Measurements from ENCODE around the gene ADAM10.

Gene ADAM10

DNA sequence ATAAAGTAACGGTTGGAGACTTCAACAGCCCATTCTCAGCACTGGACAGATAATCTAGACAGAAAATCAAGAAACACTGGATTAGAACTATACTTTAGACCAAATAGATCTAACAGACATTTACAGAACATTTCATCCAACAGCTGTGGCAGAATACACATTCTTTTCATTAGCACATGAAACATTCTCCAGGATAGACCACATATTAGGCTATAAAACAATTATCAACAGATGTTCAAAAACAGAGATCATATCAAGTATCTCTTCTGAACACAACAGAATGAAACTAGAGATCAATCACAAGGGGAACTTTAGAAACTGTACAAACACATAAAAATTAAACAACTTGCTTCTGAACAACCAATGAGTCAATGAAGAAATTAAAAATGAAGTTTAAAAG is 133.3 kb downstream of the ADAM10 start:
- H2AFZ ChIP-seq (ENCODE audit: low read depth) = no peak overlapping the region
- no peak overlapping the region for H3K4me2 ChIP-seq
- H3K4me3 ChIP-seq (IDR thresholded peaks at IDR 0.05; ENCODE audit: insufficient read depth, low read depth, low read length) = no peak overlapping the region
- no peaks in the 10 kb centered on the region for H4K20me1 ChIP-seq (ENCODE audit: insufficient read depth)
- no peaks in the 10 kb centered on the region for H3K4me1 ChIP-seq (ENCODE audit: low read depth, poor library complexity, severe bottlenecking)
- peaks cover 7% of the 10 kb centered on the region; the same call in 1 of the 2 replicates for H3K79me2 ChIP-seq (ENCODE audit: insufficient read depth, low read depth)
- no peaks in the 10 kb centered on the region for H3K27me3 ChIP-seq (ENCODE audit: insufficient read depth, low read depth)
- H3K9ac ChIP-seq = no peak overlapping the region
- 0 out of 2 replicates have a peak, but pooled peaks cover 2% of the 10 kb centered on the region for H3K36me3 ChIP-seq (ENCODE audit: insufficient read depth)
- no peak overlapping the region for H3K27ac ChIP-seq
- TF ChIP-seq, protein P1, sequence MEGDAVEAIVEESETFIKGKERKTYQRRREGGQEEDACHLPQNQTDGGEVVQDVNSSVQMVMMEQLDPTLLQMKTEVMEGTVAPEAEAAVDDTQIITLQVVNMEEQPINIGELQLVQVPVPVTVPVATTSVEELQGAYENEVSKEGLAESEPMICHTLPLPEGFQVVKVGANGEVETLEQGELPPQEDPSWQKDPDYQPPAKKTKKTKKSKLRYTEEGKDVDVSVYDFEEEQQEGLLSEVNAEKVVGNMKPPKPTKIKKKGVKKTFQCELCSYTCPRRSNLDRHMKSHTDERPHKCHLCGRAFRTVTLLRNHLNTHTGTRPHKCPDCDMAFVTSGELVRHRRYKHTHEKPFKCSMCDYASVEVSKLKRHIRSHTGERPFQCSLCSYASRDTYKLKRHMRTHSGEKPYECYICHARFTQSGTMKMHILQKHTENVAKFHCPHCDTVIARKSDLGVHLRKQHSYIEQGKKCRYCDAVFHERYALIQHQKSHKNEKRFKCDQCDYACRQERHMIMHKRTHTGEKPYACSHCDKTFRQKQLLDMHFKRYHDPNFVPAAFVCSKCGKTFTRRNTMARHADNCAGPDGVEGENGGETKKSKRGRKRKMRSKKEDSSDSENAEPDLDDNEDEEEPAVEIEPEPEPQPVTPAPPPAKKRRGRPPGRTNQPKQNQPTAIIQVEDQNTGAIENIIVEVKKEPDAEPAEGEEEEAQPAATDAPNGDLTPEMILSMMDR (conservative IDR thresholded peaks at IDR 0.05; ENCODE audit: low read depth, low read length) = no peak

DNA sequence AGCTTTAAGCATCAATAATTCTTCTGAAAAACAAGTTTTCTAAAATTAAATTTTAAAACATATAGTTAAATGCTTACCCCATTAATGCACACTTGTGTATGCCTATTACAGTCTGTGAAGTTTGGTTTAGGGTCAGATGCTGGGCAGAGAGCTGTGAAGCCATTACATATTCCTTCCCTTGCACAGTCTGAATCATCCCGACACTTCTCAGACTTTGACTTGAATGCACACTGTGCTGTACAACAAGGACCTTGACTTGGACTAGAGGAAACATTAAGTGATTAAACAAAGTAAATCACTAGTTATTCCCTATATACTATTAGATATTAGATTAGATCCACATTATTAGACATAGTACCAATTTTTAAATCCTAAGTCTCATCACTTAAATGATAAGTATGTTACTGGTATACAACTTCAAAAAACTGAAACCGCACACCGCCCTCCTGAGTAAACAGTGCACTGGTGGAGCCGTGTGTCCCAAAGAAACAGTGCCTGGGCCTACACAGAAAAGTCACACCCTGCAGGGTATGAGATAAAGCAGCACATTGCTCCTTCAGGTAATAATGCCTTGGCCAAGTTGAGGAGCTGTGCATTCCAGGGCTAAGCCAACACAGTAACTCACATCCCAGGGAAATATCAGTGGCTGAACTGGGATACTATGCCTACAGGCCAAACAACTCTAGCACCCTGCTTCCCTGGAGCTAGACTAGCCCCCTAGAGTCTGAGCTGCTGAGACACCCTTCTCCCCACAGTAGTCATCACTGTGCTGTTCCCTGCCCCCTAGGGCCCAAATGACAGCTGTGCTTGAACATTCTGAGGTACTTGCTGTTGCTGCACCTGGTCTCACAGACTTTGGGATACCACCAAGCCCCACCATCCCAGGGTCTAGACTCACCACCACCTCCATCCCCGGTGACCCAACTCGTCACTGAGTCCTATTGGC is 137.5 kb downstream of the ADAM10 start:
- no peaks in the 10 kb centered on the region for H4K20me1 ChIP-seq (ENCODE audit: insufficient read depth)
- no peaks in the 10 kb centered on the region for H3K27me3 ChIP-seq (ENCODE audit: insufficient read depth, low read depth)
- no peaks in the 10 kb centered on the region; the same call in 1 of the 2 replicates for H3K79me2 ChIP-seq (ENCODE audit: insufficient read depth, low read depth)
- TF ChIP-seq, protein P1 (conservative IDR thresholded peaks at IDR 0.05; ENCODE audit: low read depth, low read length) = no peak
- H3K4me2 ChIP-seq = no peak overlapping the region
- no peak overlapping the region for H2AFZ ChIP-seq (ENCODE audit: low read depth)
- no peak overlapping the region for H3K4me3 ChIP-seq (IDR thresholded peaks at IDR 0.05; ENCODE audit: insufficient read depth, low read depth, low read length)
- no peaks in the 10 kb centered on the region for H3K4me1 ChIP-seq (ENCODE audit: low read depth, poor library complexity, severe bottlenecking)
- no peak overlapping the region for H3K27ac ChIP-seq
- H3K36me3 ChIP-seq (ENCODE audit: insufficient read depth) = peaks cover 2% of the 10 kb centered on the region; the same call in 1 of the 2 replicates
- H3K9ac ChIP-seq = no peak overlapping the region

DNA sequence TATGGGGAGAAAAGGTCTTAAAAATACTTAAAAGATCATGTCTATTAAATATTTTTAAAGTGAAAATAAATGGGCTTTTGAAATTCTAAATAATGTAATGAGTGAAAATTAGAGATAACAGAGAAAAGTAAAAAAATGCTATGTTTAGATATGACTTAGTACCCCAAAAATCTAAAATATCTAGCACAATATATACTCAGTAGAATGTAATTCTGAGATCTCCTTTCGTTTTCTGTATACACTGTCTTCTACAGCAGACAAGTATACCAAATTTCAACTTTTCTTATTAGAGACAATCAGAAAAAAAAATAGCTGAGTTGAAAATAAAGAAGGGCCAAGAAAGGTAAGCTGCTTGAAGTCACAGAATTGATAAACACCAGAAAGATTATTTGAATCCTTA is 140.8 kb downstream of the ADAM10 start:
- Histone ChIP-seq H3K27ac (no peak overlapping the region), H3K4me2 (no peak overlapping the region), H3K36me3 (ENCODE audit: insufficient read depth) (peaks cover 2% of the 10 kb centered on the region; the same call in 1 of the 2 replicates), H3K79me2 (ENCODE audit: insufficient read depth, low read depth) (no peaks in the 10 kb centered on the region; the same call in 1 of the 2 replicates), H2AFZ (ENCODE audit: low read depth) (no peak overlapping the region), H3K4me1 (ENCODE audit: low read depth, poor library complexity, severe bottlenecking) (peaks cover 5% of the 10 kb centered on the region), H4K20me1 (ENCODE audit: insufficient read depth) (no peaks in the 10 kb centered on the region), H3K9ac (no peak overlapping the region), H3K27me3 (ENCODE audit: insufficient read depth, low read depth) (no peaks in the 10 kb centered on the region), H3K4me3 (IDR thresholded peaks at IDR 0.05; ENCODE audit: insufficient read depth, low read depth, low read length) (no peak overlapping the region)
- TF ChIP-seq, protein P1 (conservative IDR thresholded peaks at IDR 0.05; ENCODE audit: low read depth, low read length) = no peak

DNA sequence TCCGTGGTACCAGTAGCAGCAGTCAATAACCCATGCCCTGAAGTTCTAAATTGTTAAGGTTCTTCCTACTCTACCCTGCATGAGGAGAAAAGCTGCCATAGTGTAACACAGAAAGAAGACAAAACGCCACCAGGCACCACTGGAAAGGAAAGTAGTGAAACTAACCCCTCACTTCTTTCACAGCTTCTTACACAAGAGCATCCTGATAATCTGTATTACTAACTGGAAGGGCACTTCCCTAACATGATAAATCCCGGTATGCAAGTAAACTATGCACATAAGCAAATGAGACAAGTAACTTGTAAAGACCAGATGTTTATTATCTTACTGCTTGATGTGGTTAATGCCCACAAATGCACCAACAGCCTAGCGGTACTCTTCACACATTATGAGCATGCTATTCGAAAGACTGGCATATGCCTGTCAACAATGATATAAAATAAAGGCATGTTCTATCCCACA is 141.3 kb downstream of the ADAM10 start:
- Histone ChIP-seq H3K36me3 (ENCODE audit: insufficient read depth) (peaks cover under 1% of the 10 kb centered on the region; the same call in 1 of the 2 replicates), H3K27me3 (ENCODE audit: insufficient read depth, low read depth) (no peaks in the 10 kb centered on the region), H3K79me2 (ENCODE audit: insufficient read depth, low read depth) (no peaks in the 10 kb centered on the region; the same call in 1 of the 2 replicates), H3K27ac (no peak overlapping the region), H2AFZ (ENCODE audit: low read depth) (no peak overlapping the region), H3K4me1 (ENCODE audit: low read depth, poor library complexity, severe bottlenecking) (peaks cover 5% of the 10 kb centered on the region), H3K4me3 (IDR thresholded peaks at IDR 0.05; ENCODE audit: insufficient read depth, low read depth, low read length) (no peak overlapping the region), H3K4me2 (no peak overlapping the region), H4K20me1 (ENCODE audit: insufficient read depth) (no peaks in the 10 kb centered on the region), H3K9ac (no peak overlapping the region)
- TF ChIP-seq, protein P1 (conservative IDR thresholded peaks at IDR 0.05; ENCODE audit: low read depth, low read length) = no peak

Measured in KMS-11 (cell line).